Endothelial cell of umbilical vein (primary cell): ENCODE results near the gene CIRBP. TPM values are rescaled to one million over a fixed set of nuclear protein-coding genes. Genes with fewer than 3 reads are reported as not detected.

ENCODE experiments used
- BruUV-seq: library from RNA; stranded (reverse); fragments of 400-500 nt; replicated peaks from 2 replicates; lab custom pipeline; 2021; lab: Mats Ljungman, UMichigan
- CTCF ChIA-PET: fragments of 300-600, 350-600 bp; sonication (Branson Sonifier 250); formaldehyde crosslinking; loops from one replicate; lab custom pipeline; 2021; ENCODE audit warnings: antibody characterized with exemption, inconsistent platforms; lab: Charles Lee
- POLR2A ChIA-PET: fragments of 300-600, 350-600 bp; sonication (Branson Sonifier 250); formaldehyde crosslinking; loops from one replicate; lab custom pipeline; 2021; ENCODE audit warnings: antibody characterized with exemption, inconsistent platforms; lab: Charles Lee
- DNase-seq: peaks from one replicate; pipeline ENCODE4 v3.0.0-alpha.2; 2011; ENCODE audit warnings: low read depth, low spot score
- FAIRE-seq: peaks from 2 replicates; lab custom pipeline; 2011; peaks lifted over from hg19 to GRCh38; lab: Jason Lieb, UNC
- H2AFZ ChIP-seq: 2 replicates; pipeline ENCODE4 v1.6.0; 2012; ENCODE audit warnings: low read depth, low read length, control low read depth, inconsistent platforms
- H3K27ac ChIP-seq: 2 replicates; pipeline ENCODE4 v1.5.1; 2011; ENCODE audit warnings: low read depth, mild to moderate bottlenecking, control low read depth, low read length, moderate library complexity; ENCODE audit not compliant: insufficient read depth
- H3K27me3 ChIP-seq, 2 experiments: 2 replicates each; pipeline versions ENCODE4 v1.6.0 to v1.6.1; 2011; ENCODE audit warnings: low read length in 2 of 2, mixed read lengths in 1 of 2; ENCODE audit not compliant: control insufficient read depth in 2 of 2, insufficient read depth in 2 of 2
- H3K36me3 ChIP-seq, 2 experiments: 2 replicates in 1 of 2; 3 replicates in 1 of 2; pipeline ENCODE4 v1.5.1; 2011; ENCODE audit warnings: low read length in 2 of 2, mild to moderate bottlenecking in 1 of 2, moderate library complexity in 1 of 2; ENCODE audit not compliant: control insufficient read depth in 2 of 2, insufficient read depth in 2 of 2; ENCODE audit errors: extremely low read depth in 1 of 2
- H3K4me1 ChIP-seq: 3 replicates; pipeline ENCODE4 v1.5.1; 2011; ENCODE audit warnings: mild to moderate bottlenecking, low read length; ENCODE audit not compliant: control insufficient read depth, insufficient read depth; ENCODE audit errors: extremely low read depth
- H3K4me2 ChIP-seq: 2 replicates; pipeline ENCODE4 v1.6.1; 2011; ENCODE audit warnings: low read length, control low read depth, mixed read lengths; ENCODE audit not compliant: insufficient read depth
- H3K4me3 ChIP-seq, 3 experiments: fragments of 200-600 bp in 1 of 3; sonication (generic), shearing (Covaris generic) in 1 of 3; replicated peaks in 1 of 3; 2 replicates each; pipeline ENCODE4 v1.5.1; 2011 to 2016; ENCODE audit warnings: control low read depth in 3 of 3, low read length in 3 of 3, mild to moderate bottlenecking in 2 of 3, inconsistent platforms in 1 of 3, low read depth in 1 of 3, moderate library complexity in 1 of 3; ENCODE audit not compliant: insufficient read depth in 1 of 3
- H3K79me2 ChIP-seq: 2 replicates; pipeline ENCODE4 v1.6.0; 2012; ENCODE audit warnings: low read length, inconsistent platforms; ENCODE audit not compliant: control insufficient read depth, insufficient read depth
- H3K9ac ChIP-seq: replicated peaks from 2 replicates; pipeline ENCODE3; 2011; ENCODE audit warnings: low read length, control low read depth; ENCODE audit not compliant: insufficient read depth; ENCODE audit errors: extremely low read depth
- H3K9me1 ChIP-seq: replicated peaks from 3 replicates; pipeline ENCODE4 v1.6.0; 2011; ENCODE audit warnings: mild to moderate bottlenecking, low read length; ENCODE audit not compliant: control insufficient read depth, insufficient read depth; ENCODE audit errors: extremely low read depth
- H3K9me3 ChIP-seq: replicated peaks from 2 replicates; pipeline ENCODE4 v1.5.1; 2012; ENCODE audit warnings: low read length, inconsistent platforms; ENCODE audit not compliant: control insufficient read depth, insufficient read depth
- H4K20me1 ChIP-seq: replicated peaks from 2 replicates; pipeline ENCODE3; 2011; ENCODE audit warnings: mild to moderate bottlenecking, low read length; ENCODE audit not compliant: control insufficient read depth, insufficient read depth; ENCODE audit errors: extremely low read depth
- CTCF ChIP-seq, 2 donors: IDR thresholded peaks; 1 replicate in 1 of 2; 2 replicates in 1 of 2; pipeline ENCODE4 v1.5.1; 2011; ENCODE audit warnings: low read length in 2 of 2, mild to moderate bottlenecking in 2 of 2, moderate library complexity in 2 of 2, control low read depth in 1 of 2, inconsistent platforms in 1 of 2, low read depth in 1 of 2; ENCODE audit not compliant: insufficient read depth in 1 of 2; ENCODE audit errors: extremely low read depth in 1 of 2
- EZH2 ChIP-seq: IDR thresholded peaks from 2 replicates; pipeline ENCODE4 v1.6.1; 2012; ENCODE audit warnings: borderline replicate concordance, low read depth, mild to moderate bottlenecking, moderate library complexity, low read length, inconsistent platforms; ENCODE audit not compliant: severe bottlenecking
- FOS ChIP-seq: IDR thresholded peaks from 2 replicates; pipeline ENCODE4 v1.6.1; 2011; ENCODE audit warnings: mild to moderate bottlenecking, low read length, moderate library complexity, borderline replicate concordance; ENCODE audit not compliant: insufficient read depth
- GATA2 ChIP-seq: IDR thresholded peaks from 2 replicates; pipeline ENCODE4 v1.7.0; 2011; ENCODE audit warnings: low read depth, mild to moderate bottlenecking, moderate library complexity, mixed read lengths, low read length; ENCODE audit not compliant: insufficient read length, insufficient read depth
- MAX ChIP-seq: IDR thresholded peaks from 2 replicates; pipeline ENCODE4 v1.6.1; 2011; ENCODE audit not compliant: insufficient read depth, insufficient read length
- POLR2A ChIP-seq: IDR thresholded peaks from 2 replicates; pipeline ENCODE4 v1.6.1; 2012; ENCODE audit warnings: low read depth, mild to moderate bottlenecking, control low read depth, low read length
- dilution Hi-C: fragments of 300-500 bp; cut with MboI; formaldehyde crosslinking; loops from one replicate; pipeline ENCODE4 v1.15.0; 2019; ENCODE audit warnings: low sequenced_read_pairs; ENCODE audit not compliant: extremely low pct_ligation_motif_present
- intact Hi-C: fragments of 100-400 bp; cut with micrococcal nuclease; formaldehyde crosslinking; loops from one replicate; pipeline ENCODE4 v1.10.0; 2022
- polyA plus RNA-seq, 4 experiments: library from polyadenylated mRNA; depleted of rRNA in 3 of 4; stranded (reverse) in 3 of 4; unstranded in 1 of 4; fragments of >200 nt; gene quantifications; 2 replicates each; pipeline versions ENCODE4 v1.2.1 to v1.2.3, GENCODE V29; 2011 to 2012; ENCODE audit warnings: missing spikeins in 1 of 4
- total RNA-seq: library from RNA; stranded (reverse); gene quantifications from 2 replicates; pipeline ENCODE4 v1.2.3, GENCODE V29; 2021

Gene CIRBP
- total and polyA plus RNA-seq, 2 donors (not counting 3 experiments of a cell fraction or from before 2014, with no cell fraction given) = 225 to 439 TPM

GRCh38 chr19:1284293-1284978, 15.3 kb downstream of the CIRBP start:
- dilution Hi-C loops = no loop called here
- intact Hi-C loops = loop anchor here (5.0 kb wide), 1 partner anchor 228 kb away; the partner anchor contains the start of gene ADAMTSL5
- no peaks in the 10 kb centered on the region for H3K36me3 ChIP-seq

GRCh38 chr19:1284979-1285736, 16.0 kb downstream of the CIRBP start:
- no peak overlapping the region for H3K4me3 ChIP-seq
- dilution Hi-C loops (no loop called here), intact Hi-C loops (loop anchor here (5.0 kb wide), 1 partner anchor 227 kb away; the partner anchor contains the start of gene ADAMTSL5)
- no peak for TF ChIP-seq MAX
- TF ChIP-seq GATA2 = no peak
- no peak for TF ChIP-seq FOS
- no peak for TF ChIP-seq CTCF (IDR thresholded peaks at IDR 0.05; ENCODE audit: extremely low read depth in 1 of 2, insufficient read depth in 1 of 2, low read depth in 1 of 2, low read length in 2 of 2)
- no peak for TF ChIP-seq POLR2A
- peak; percentile 61 for TF ChIP-seq EZH2
- H3K27ac ChIP-seq = no peak overlapping the region
- H3K4me1 ChIP-seq = no peaks in the 10 kb centered on the region
- no peaks in the 10 kb centered on the region for H4K20me1 ChIP-seq
- no peak overlapping the region for H2AFZ ChIP-seq
- POLR2A ChIA-PET = no interaction called here
- no TSS peak for BruUV-seq
- DNase-seq (no peak), FAIRE-seq (no peak)
- H3K9ac ChIP-seq = no peak overlapping the region
- no peaks in the 10 kb centered on the region for H3K79me2 ChIP-seq
- peaks cover 8 to 20% of the 10 kb centered on the region in 2 experiments for H3K27me3 ChIP-seq
- H3K9me3 ChIP-seq = no peaks in the 10 kb centered on the region
- no peak overlapping the region for H3K4me2 ChIP-seq
- no peaks in the 10 kb centered on the region for H3K9me1 ChIP-seq
- H3K36me3 ChIP-seq = no peaks in the 10 kb centered on the region
- CTCF ChIA-PET = interaction anchor here (1.7 kb wide), 1 partner anchor 87 kb away, joined by 5 read pairs; no protein-coding TSS in a partner anchor

More at GRCh38 chr19:1284293-1284978, 15.3 kb downstream of the CIRBP start:
- Histone ChIP-seq H3K27me3 (peaks cover 8 to 20% of the 10 kb centered on the region in 2 experiments), H3K9me3 (no peaks in the 10 kb centered on the region), H3K9me1 (no peaks in the 10 kb centered on the region), H2AFZ (no peak overlapping the region), H3K27ac (no peak overlapping the region), H3K4me1 (no peaks in the 10 kb centered on the region), H3K4me2 (no peak overlapping the region), H4K20me1 (no peaks in the 10 kb centered on the region), H3K9ac (no peak overlapping the region), H3K4me3 (no peak overlapping the region), H3K79me2 (no peaks in the 10 kb centered on the region)
- ChIA-PET CTCF (interaction anchor here (0.8 to 1.7 kb wide), 4 partner anchors 11 to 99 kb away, joined by 3 to 5 read pairs (median 4); no protein-coding TSS in a partner anchor), POLR2A (no interaction called here)
- no peak for DNase-seq
- no peak for FAIRE-seq
- BruUV-seq = no TSS peak
- no peak for TF ChIP-seq FOS
- no peak for TF ChIP-seq POLR2A
